HepG2 (cell line): Measurements from ENCODE around the gene DVL3. TPM values are rescaled to one million over a fixed set of nuclear protein-coding genes. Genes with fewer than 3 reads are reported as not detected.

Source experiments
- CAMTA2 ChIP-seq: sonication (generic); formaldehyde crosslinking; IDR thresholded peaks from 2 replicates; pipeline ENCODE4 v1.4.0; 2020; ENCODE audit warnings: mild to moderate bottlenecking, missing genetic modification reagents, borderline replicate concordance
- ETV5 ChIP-seq: IDR thresholded peaks from 2 replicates; pipeline ENCODE4 v1.6.1; 2018; ENCODE audit warnings: missing biosample characterization, missing genetic modification reagents, inconsistent platforms, borderline replicate concordance
- FOSL2 ChIP-seq: sonication (generic); formaldehyde crosslinking; IDR thresholded peaks from 2 replicates; pipeline ENCODE4 v1.4.0; 2020; ENCODE audit warnings: missing genetic modification reagents
- HDAC6 ChIP-seq: fragments of 200-600 bp; sonication (generic); IDR thresholded peaks from 2 replicates; pipeline ENCODE4 v1.7.0; 2017; ENCODE audit warnings: mild to moderate bottlenecking, antibody characterized with exemption, low read length, low read depth
- KDM2A ChIP-seq: sonication (generic); formaldehyde crosslinking; IDR thresholded peaks from 2 replicates; pipeline ENCODE4 v1.4.0; 2020; ENCODE audit warnings: low read depth, missing genetic modification reagents, borderline replicate concordance
- KDM5A ChIP-seq: fragments of 200-600 bp; sonication (generic); IDR thresholded peaks from 2 replicates; pipeline ENCODE4 v1.7.0; 2018; ENCODE audit warnings: antibody characterized with exemption, mild to moderate bottlenecking, low read length, borderline replicate concordance
- POLR2A ChIP-seq, 2 experiments: IDR thresholded peaks; 2 replicates each; pipeline ENCODE4 v1.6.1; 2011; ENCODE audit warnings: low read depth in 2 of 2, low read length in 2 of 2, mild to moderate bottlenecking in 1 of 2, moderate library complexity in 1 of 2; ENCODE audit not compliant: insufficient read depth in 1 of 2
- RARG ChIP-seq: sonication (generic); formaldehyde crosslinking; IDR thresholded peaks from 2 replicates; pipeline ENCODE4 v1.4.0; 2020; ENCODE audit warnings: low read depth, mild to moderate bottlenecking, missing genetic modification reagents
- SMAD9 ChIP-seq: sonication (generic); formaldehyde crosslinking; IDR thresholded peaks from 2 replicates; pipeline ENCODE4 v1.5.1; 2020; ENCODE audit warnings: mild to moderate bottlenecking, missing genetic modification reagents
- SMC3 ChIP-seq: IDR thresholded peaks from 2 replicates; pipeline ENCODE4 v1.6.1; 2011; ENCODE audit warnings: low read length, improper control_type of control experiment
- STAG1 ChIP-seq: sonication (generic); formaldehyde crosslinking; IDR thresholded peaks from 2 replicates; pipeline ENCODE4 v1.4.0; 2020; ENCODE audit warnings: missing genetic modification reagents
- TEAD3 ChIP-seq: optimal IDR thresholded peaks from 2 replicates; pipeline ENCODE3; 2016; ENCODE audit warnings: borderline replicate concordance
- ZBTB21 ChIP-seq: sonication (generic); formaldehyde crosslinking; IDR thresholded peaks from 2 replicates; pipeline ENCODE4 v1.4.0; 2020; ENCODE audit warnings: missing genetic modification reagents
- ZNF136 ChIP-seq: sonication (generic); formaldehyde crosslinking; IDR thresholded peaks from 2 replicates; pipeline ENCODE4 v1.8.1; 2022; ENCODE audit warnings: low read depth, mild to moderate bottlenecking, moderate library complexity, missing genetic modification reagents
- ZNF143 ChIP-seq: sonication (generic); formaldehyde crosslinking; IDR thresholded peaks from 2 replicates; pipeline ENCODE4 v1.4.0; 2020; ENCODE audit warnings: missing genetic modification reagents
- ZNF367 ChIP-seq: sonication (generic); formaldehyde crosslinking; IDR thresholded peaks from 2 replicates; pipeline ENCODE4 v1.4.0; 2020; ENCODE audit warnings: missing genetic modification reagents, borderline replicate concordance
- ZNF558 ChIP-seq: sonication (generic); formaldehyde crosslinking; IDR thresholded peaks from 2 replicates; pipeline ENCODE4 v1.9.0; 2022; ENCODE audit warnings: mild to moderate bottlenecking, missing genetic modification reagents, borderline replicate concordance
- ZNF567 ChIP-seq: sonication (generic); formaldehyde crosslinking; IDR thresholded peaks from 2 replicates; pipeline ENCODE4 v1.8.1; 2023; ENCODE audit warnings: mild to moderate bottlenecking, missing genetic modification reagents, borderline replicate concordance
- ZNF713 ChIP-seq: sonication (generic); formaldehyde crosslinking; IDR thresholded peaks from 2 replicates; pipeline ENCODE4 v1.4.0; 2020; ENCODE audit warnings: mild to moderate bottlenecking, missing genetic modification reagents
- polyA plus RNA-seq, 8 experiments: library from polyadenylated mRNA; depleted of rRNA in 3 of 8; stranded (reverse) in 7 of 8; unstranded in 1 of 8; fragments of >200 nt; fragmentation: Illumina TruSeq in 4 of 8; extraction: Trizol in 4 of 8; gene quantifications; 2 replicates each; pipeline versions ENCODE4 v1.2.1 to v1.2.3, GENCODE V29; 2011 to 2016; ENCODE audit warnings: low read depth in 4 of 8, missing spikeins in 1 of 8, mixed read lengths in 1 of 8; ENCODE audit not compliant: insufficient read depth in 1 of 8
- total RNA-seq, 5 experiments: library from RNA; depleted of rRNA; stranded (reverse); fragments of >200 nt; fragmentation: Illumina TruSeq; extraction: Trizol; gene quantifications; 2 replicates each; pipeline ENCODE4 v1.2.3, GENCODE V29; 2016; ENCODE audit warnings: low read depth in 1 of 5
- TF ChIP-seq, protein P1 (sequence below): IDR thresholded peaks from 2 replicates; pipeline ENCODE4 v1.6.1; 2016
- TF ChIP-seq, protein P2 (sequence below): sonication (generic); formaldehyde crosslinking; conservative IDR thresholded peaks from 2 replicates; pipeline ENCODE4 v1.4.0; 2020; ENCODE audit warnings: missing genetic modification reagents

Gene DVL3
- total and polyA plus RNA-seq, 2 of the 13 experiments (the other 11 are each of a cell fraction or from before 2014, with no cell fraction given): 29.0 to 36.1 TPM

GRCh38 chr3:184145111-184145524 is 10.1 kb upstream of the DVL3 start (continued):
- peak; percentile 72 for TF ChIP-seq STAG1 (CRISPR knock-in tag)
- TF ChIP-seq SMAD9 (CRISPR knock-in tag): no peak
- TF ChIP-seq, protein P1, sequence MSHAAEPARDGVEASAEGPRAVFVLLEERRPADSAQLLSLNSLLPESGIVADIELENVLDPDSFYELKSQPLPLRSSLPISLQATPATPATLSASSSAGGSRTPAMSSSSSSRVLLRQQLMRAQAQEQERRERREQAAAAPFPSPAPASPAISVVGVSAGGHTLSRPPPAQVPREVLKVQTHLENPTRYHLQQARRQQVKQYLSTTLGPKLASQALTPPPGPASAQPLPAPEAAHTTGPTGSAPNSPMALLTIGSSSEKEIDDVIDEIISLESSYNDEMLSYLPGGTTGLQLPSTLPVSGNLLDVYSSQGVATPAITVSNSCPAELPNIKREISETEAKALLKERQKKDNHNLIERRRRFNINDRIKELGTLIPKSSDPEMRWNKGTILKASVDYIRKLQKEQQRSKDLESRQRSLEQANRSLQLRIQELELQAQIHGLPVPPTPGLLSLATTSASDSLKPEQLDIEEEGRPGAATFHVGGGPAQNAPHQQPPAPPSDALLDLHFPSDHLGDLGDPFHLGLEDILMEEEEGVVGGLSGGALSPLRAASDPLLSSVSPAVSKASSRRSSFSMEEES (CRISPR knock-in tag): peak; percentile 68; the same call in 1 of the 2 replicates
- TF ChIP-seq ZNF558 (CRISPR knock-in tag): no peak
- TF ChIP-seq RARG (CRISPR knock-in tag): no peak
- no peak for TF ChIP-seq CAMTA2 (CRISPR knock-in tag)
- peak in 1 of 2 experiments; percentile 20; a peak in 2 of 4 replicates for TF ChIP-seq POLR2A (IDR thresholded peaks at IDR 0.05; ENCODE audit: insufficient read depth in 1 of 2, low read depth in 2 of 2, low read length in 2 of 2)
- no peak for TF ChIP-seq KDM5A
- no peak for TF ChIP-seq ETV5
- TF ChIP-seq TEAD3: peak; percentile 34
- no peak for TF ChIP-seq ZNF567 (CRISPR knock-in tag)
- TF ChIP-seq ZNF367: no peak
- no peak for TF ChIP-seq ZNF136 (CRISPR knock-in tag)
- peak; percentile 58 for TF ChIP-seq ZNF143
- TF ChIP-seq SMC3: peak; percentile 73
- no peak for TF ChIP-seq HDAC6
- TF ChIP-seq, protein P2, sequence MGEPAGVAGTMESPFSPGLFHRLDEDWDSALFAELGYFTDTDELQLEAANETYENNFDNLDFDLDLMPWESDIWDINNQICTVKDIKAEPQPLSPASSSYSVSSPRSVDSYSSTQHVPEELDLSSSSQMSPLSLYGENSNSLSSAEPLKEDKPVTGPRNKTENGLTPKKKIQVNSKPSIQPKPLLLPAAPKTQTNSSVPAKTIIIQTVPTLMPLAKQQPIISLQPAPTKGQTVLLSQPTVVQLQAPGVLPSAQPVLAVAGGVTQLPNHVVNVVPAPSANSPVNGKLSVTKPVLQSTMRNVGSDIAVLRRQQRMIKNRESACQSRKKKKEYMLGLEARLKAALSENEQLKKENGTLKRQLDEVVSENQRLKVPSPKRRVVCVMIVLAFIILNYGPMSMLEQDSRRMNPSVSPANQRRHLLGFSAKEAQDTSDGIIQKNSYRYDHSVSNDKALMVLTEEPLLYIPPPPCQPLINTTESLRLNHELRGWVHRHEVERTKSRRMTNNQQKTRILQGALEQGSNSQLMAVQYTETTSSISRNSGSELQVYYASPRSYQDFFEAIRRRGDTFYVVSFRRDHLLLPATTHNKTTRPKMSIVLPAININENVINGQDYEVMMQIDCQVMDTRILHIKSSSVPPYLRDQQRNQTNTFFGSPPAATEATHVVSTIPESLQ: no peak
- 0 out of 2 replicates have a peak, but pooled peaks have one; percentile 7 for TF ChIP-seq FOSL2
- peak; percentile 51; the same call in 1 of the 2 replicates for TF ChIP-seq KDM2A
- TF ChIP-seq ZNF713 (CRISPR knock-in tag): no peak
- no peak for TF ChIP-seq ZBTB21 (CRISPR knock-in tag)
